DND-41 (cell line): ENCODE data around the gene MT1H.

Experiments
- ATAC-seq: fragments of 200-7000 bp; cut with Tn5 transposase; 3 replicates; pipeline ENCODE4 v1.9.1; 2021; ENCODE audit warnings: low read depth; ENCODE audit not compliant: insufficient read depth
- DNase-seq: peaks from one replicate; pipeline ENCODE4 v3.0.0-alpha.2; 2020
- H2AFZ ChIP-seq: 2 replicates; pipeline ENCODE4 v1.6.0; 2012; ENCODE audit warnings: low read depth, low read length
- H3K27ac ChIP-seq: 2 replicates; pipeline ENCODE4 v1.5.1; 2012; ENCODE audit warnings: low read length, inconsistent platforms
- H3K27me3 ChIP-seq: fragments of 200-600 bp; sonication (generic); 2 replicates; pipeline ENCODE4 v1.6.0; 2012; ENCODE audit warnings: low read length, mild to moderate bottlenecking, inconsistent platforms; ENCODE audit not compliant: insufficient read depth, poor library complexity
- H3K36me3 ChIP-seq: 2 replicates; pipeline ENCODE4 v1.5.1; 2012; ENCODE audit warnings: low read length, inconsistent platforms; ENCODE audit not compliant: insufficient read depth
- H3K4me1 ChIP-seq: 2 replicates; pipeline ENCODE4 v1.5.1; 2012; ENCODE audit warnings: mild to moderate bottlenecking, low read length; ENCODE audit not compliant: insufficient read depth
- H3K4me2 ChIP-seq: 2 replicates; pipeline ENCODE4 v1.6.0; 2012; ENCODE audit warnings: mild to moderate bottlenecking, moderate library complexity, low read length, inconsistent platforms; ENCODE audit not compliant: insufficient read depth
- H3K4me3 ChIP-seq, 2 experiments: fragments of 200-600 bp in 1 of 2; shearing (Covaris generic) in 1 of 2; 2 replicates each; pipeline ENCODE4 v1.5.1; 2012 to 2016; ENCODE audit warnings: inconsistent platforms in 2 of 2, low read length in 2 of 2, mild to moderate bottlenecking in 2 of 2, low read depth in 1 of 2, moderate library complexity in 1 of 2
- H3K79me2 ChIP-seq: 2 replicates; pipeline ENCODE4 v1.6.0; 2012; ENCODE audit warnings: low read length, inconsistent platforms; ENCODE audit not compliant: insufficient read depth
- H3K9ac ChIP-seq: 2 replicates; pipeline ENCODE4 v1.6.0; 2012; ENCODE audit warnings: low read depth, mild to moderate bottlenecking, inconsistent platforms, low read length, moderate library complexity
- H3K9me3 ChIP-seq: 2 replicates; pipeline ENCODE4 v1.5.1; 2012; ENCODE audit warnings: low read length, moderate library complexity, mild to moderate bottlenecking, inconsistent platforms; ENCODE audit not compliant: insufficient read depth, severe bottlenecking
- H4K20me1 ChIP-seq: 2 replicates; pipeline ENCODE4 v1.6.0; 2012; ENCODE audit warnings: low read length; ENCODE audit not compliant: insufficient read depth
- EZH2 ChIP-seq: IDR thresholded peaks from 3 replicates; pipeline ENCODE4 v1.6.1; 2012; ENCODE audit warnings: borderline replicate concordance, low read depth, mild to moderate bottlenecking, moderate library complexity, low read length, inconsistent platforms; ENCODE audit not compliant: severe bottlenecking
- TF ChIP-seq, protein P1 (sequence below): IDR thresholded peaks from 2 replicates; pipeline ENCODE4 v1.5.1; 2012; ENCODE audit warnings: borderline replicate concordance, low read length, moderate library complexity, mild to moderate bottlenecking; ENCODE audit not compliant: poor library complexity, severe bottlenecking; ENCODE audit errors: extremely low read depth

Gene MT1H

GRCh38 chr16:56688762-56689161 lies 19.1 kb downstream of the MT1H start:
- Histone ChIP-seq H3K9ac (no peak overlapping the region), H3K27ac (no peak overlapping the region), H3K27me3 (no peaks in the 10 kb centered on the region), H2AFZ (no peak overlapping the region), H4K20me1 (no peaks in the 10 kb centered on the region), H3K36me3 (no peaks in the 10 kb centered on the region), H3K4me1 (peaks cover 1% of the 10 kb centered on the region), H3K4me2 (no peak overlapping the region), H3K79me2 (no peaks in the 10 kb centered on the region), H3K4me3 (no peak overlapping the region), H3K9me3 (no peaks in the 10 kb centered on the region)
- ATAC-seq, result no peak
- no peak for TF ChIP-seq EZH2
- TF ChIP-seq, protein P1, sequence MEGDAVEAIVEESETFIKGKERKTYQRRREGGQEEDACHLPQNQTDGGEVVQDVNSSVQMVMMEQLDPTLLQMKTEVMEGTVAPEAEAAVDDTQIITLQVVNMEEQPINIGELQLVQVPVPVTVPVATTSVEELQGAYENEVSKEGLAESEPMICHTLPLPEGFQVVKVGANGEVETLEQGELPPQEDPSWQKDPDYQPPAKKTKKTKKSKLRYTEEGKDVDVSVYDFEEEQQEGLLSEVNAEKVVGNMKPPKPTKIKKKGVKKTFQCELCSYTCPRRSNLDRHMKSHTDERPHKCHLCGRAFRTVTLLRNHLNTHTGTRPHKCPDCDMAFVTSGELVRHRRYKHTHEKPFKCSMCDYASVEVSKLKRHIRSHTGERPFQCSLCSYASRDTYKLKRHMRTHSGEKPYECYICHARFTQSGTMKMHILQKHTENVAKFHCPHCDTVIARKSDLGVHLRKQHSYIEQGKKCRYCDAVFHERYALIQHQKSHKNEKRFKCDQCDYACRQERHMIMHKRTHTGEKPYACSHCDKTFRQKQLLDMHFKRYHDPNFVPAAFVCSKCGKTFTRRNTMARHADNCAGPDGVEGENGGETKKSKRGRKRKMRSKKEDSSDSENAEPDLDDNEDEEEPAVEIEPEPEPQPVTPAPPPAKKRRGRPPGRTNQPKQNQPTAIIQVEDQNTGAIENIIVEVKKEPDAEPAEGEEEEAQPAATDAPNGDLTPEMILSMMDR, result no peak
- no peak for DNase-seq

DNA sequence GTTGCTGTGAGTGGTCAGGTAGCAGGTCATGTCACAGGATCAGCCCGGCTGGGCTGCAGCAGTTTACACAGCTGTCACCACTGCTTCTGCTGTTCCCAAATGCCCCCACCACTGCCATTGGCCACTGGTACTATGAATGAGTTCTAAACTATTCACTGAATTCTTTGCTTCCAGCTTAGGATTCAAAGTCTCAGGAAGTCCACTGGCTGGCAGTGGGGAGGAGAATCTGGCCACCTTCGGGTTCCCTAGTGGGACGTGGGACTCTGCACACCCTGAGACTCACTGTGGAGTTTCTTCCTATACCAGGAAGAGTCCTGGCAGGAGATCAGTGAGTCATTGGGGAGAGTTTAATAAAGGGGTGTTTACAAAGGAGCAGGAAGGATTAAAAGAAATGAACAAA lies 19.6 kb downstream of the MT1H start:
- no peak overlapping the region for H2AFZ ChIP-seq
- H4K20me1 ChIP-seq, result no peaks in the 10 kb centered on the region
- H3K79me2 ChIP-seq, result no peaks in the 10 kb centered on the region
- no peak overlapping the region for H3K4me3 ChIP-seq
- ATAC-seq (no peak), DNase-seq (no peak)
- H3K4me2 ChIP-seq, result no peak overlapping the region
- no peaks in the 10 kb centered on the region for H3K9me3 ChIP-seq
- H3K36me3 ChIP-seq, result no peaks in the 10 kb centered on the region
- H3K4me1 ChIP-seq, result no peaks in the 10 kb centered on the region
- H3K27me3 ChIP-seq, result no peaks in the 10 kb centered on the region
- H3K9ac ChIP-seq, result no peak overlapping the region
- TF ChIP-seq, protein P1, result no peak
- no peak for TF ChIP-seq EZH2
- H3K27ac ChIP-seq, result no peak overlapping the region

DNA sequence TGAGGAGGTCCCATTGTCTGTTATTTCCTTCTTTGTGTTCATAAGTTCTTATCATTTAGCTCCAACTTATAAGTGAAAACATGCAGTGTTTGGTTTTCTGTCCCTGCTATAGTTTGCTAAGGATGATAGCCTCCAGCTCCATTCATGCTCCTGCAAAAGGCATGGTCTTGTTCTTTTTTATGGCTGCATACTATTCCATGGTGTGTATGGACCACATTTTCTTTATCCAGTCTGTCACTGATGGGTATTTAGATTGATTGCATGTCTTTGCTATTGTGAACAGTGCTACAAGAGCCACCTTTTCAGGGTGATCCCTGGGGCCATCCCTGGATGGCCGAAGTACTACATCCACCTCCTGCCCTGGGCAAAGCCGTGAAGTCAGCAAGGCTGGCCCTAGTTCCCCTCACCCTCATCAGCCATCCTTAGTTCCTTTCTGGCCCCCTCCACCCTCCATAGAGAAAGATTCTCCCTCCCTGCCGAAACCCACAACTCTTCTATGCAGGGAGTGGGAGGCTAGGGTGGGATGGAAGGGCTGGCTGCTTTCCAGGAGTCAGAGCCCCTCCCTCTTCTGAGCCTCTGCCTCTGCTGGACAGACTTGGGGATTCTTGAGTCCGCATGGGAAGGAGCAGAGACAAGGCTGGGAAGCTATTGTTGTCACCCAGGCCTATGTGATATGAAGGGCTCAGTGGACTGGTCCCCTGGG lies 21.0 kb downstream of the MT1H start:
- ATAC-seq, result no peak
- DNase-seq, result no peak
- no peaks in the 10 kb centered on the region for H3K79me2 ChIP-seq
- H3K4me3 ChIP-seq, result no peak overlapping the region
- H2AFZ ChIP-seq, result no peak overlapping the region
- no peak overlapping the region for H3K27ac ChIP-seq
- H3K36me3 ChIP-seq, result no peaks in the 10 kb centered on the region
- no peaks in the 10 kb centered on the region for H4K20me1 ChIP-seq
- H3K9ac ChIP-seq, result no peak overlapping the region
- H3K9me3 ChIP-seq, result no peaks in the 10 kb centered on the region
- H3K27me3 ChIP-seq, result no peaks in the 10 kb centered on the region
- H3K4me1 ChIP-seq, result no peaks in the 10 kb centered on the region
- TF ChIP-seq, protein P1, result no peak
- TF ChIP-seq EZH2, result no peak
- no peak overlapping the region for H3K4me2 ChIP-seq
